BJ (cell line): ENCODE results near the gene LMAN1L. TPM values are rescaled to one million over a fixed set of nuclear protein-coding genes. Genes with fewer than 3 reads are reported as not detected.

ENCODE experiments used
- CTCF ChIA-PET: fragments of 350-600 bp; formaldehyde crosslinking; extraction: SDS; loops from one replicate; lab custom pipeline; 2021; ENCODE audit warnings: antibody characterized with exemption, inconsistent platforms; lab: Yijun Ruan, JAX
- POLR2A ChIA-PET: fragments of 300-600 bp; sonication (Branson Sonifier 250); formaldehyde crosslinking; extraction: SDS; loops from one replicate; lab custom pipeline; 2021; ENCODE audit warnings: antibody characterized with exemption; lab: Charles Lee
- DNase-seq: peaks from one replicate; pipeline ENCODE4 v3.0.0-alpha.2; 2011; ENCODE audit warnings: low read depth
- H3K27me3 ChIP-seq: 2 replicates; pipeline ENCODE4 v1.6.0; 2011; ENCODE audit warnings: low read length; ENCODE audit not compliant: control insufficient read depth, insufficient read depth
- H3K36me3 ChIP-seq: 2 replicates; pipeline ENCODE4 v1.5.1; 2011; ENCODE audit warnings: low read length; ENCODE audit not compliant: control insufficient read depth, insufficient read depth
- H3K4me3 ChIP-seq: 2 replicates; pipeline ENCODE4 v1.5.1; 2011; ENCODE audit warnings: low read depth, mild to moderate bottlenecking, control low read depth, low read length
- CTCF ChIP-seq: IDR thresholded peaks from 2 replicates; pipeline ENCODE4 v1.5.1; 2011; ENCODE audit warnings: low read depth, mild to moderate bottlenecking, control low read depth, inconsistent platforms, low read length, moderate library complexity; ENCODE audit not compliant: insufficient read depth
- polyA plus RNA-seq: library from polyadenylated mRNA; depleted of rRNA; stranded (reverse); fragments of >200 nt; gene quantifications from 2 replicates; pipeline ENCODE4 v1.2.3, GENCODE V29; 2011

LMAN1L gene
- polyA plus RNA-seq, 1 experiment, result not detected

- POLR2A ChIA-PET, result no interaction called here
- peaks cover 10% of the 10 kb centered on the region for H3K36me3 ChIP-seq
- TF ChIP-seq CTCF, result no peak
- no peaks in the 10 kb centered on the region for H3K27me3 ChIP-seq
- no peak for DNase-seq
- no peak overlapping the region for H3K4me3 ChIP-seq
- CTCF ChIA-PET, result interaction anchor here (1.0 to 2.9 kb wide), 5 partner anchors 8 to 143 kb away, joined by 3 to 8 read pairs (median 4); no protein-coding TSS in a partner anchor
These were observed 5.4 kb upstream of the LMAN1L start for GRCh38 chr15:74807282-74807681.

GRCh38 chr15:74808078-74808839 lies 4.4 kb upstream of the LMAN1L start:
- H3K27me3 ChIP-seq, result no peaks in the 10 kb centered on the region
- H3K36me3 ChIP-seq, result peaks cover 6% of the 10 kb centered on the region
- no peak for DNase-seq
- POLR2A ChIA-PET, result no interaction called here
- TF ChIP-seq CTCF, result no peak
- no peak overlapping the region for H3K4me3 ChIP-seq
- CTCF ChIA-PET, result interaction anchor here (0.6 to 2.9 kb wide), 10 partner anchors 8 to 433 kb away, joined by 3 to 8 read pairs (median 4); no protein-coding TSS in a partner anchor

- POLR2A ChIA-PET, result no interaction called here
- CTCF ChIA-PET, result interaction anchor here (0.6 to 2.9 kb wide), 10 partner anchors 8 to 434 kb away, joined by 3 to 8 read pairs (median 4); no protein-coding TSS in a partner anchor
- H3K27me3 ChIP-seq, result no peaks in the 10 kb centered on the region
- DNase-seq, result no peak
- no peak for TF ChIP-seq CTCF
- peaks cover 2% of the 10 kb centered on the region; the same call in 1 of the 2 replicates for H3K36me3 ChIP-seq
- H3K4me3 ChIP-seq, result no peak overlapping the region
These were observed 3.8 kb upstream of the LMAN1L start for GRCh38 chr15:74808840-74809229.

GRCh38 chr15:74809242-74809641 lies 3.4 kb upstream of the LMAN1L start:
- TF ChIP-seq CTCF, result no peak
- H3K27me3 ChIP-seq, result no peaks in the 10 kb centered on the region
- POLR2A ChIA-PET, result no interaction called here
- peaks cover 2% of the 10 kb centered on the region; the same call in 1 of the 2 replicates for H3K36me3 ChIP-seq
- CTCF ChIA-PET, result interaction anchor here (0.6 to 2.9 kb wide), 14 partner anchors 8 to 434 kb away, joined by 3 to 8 read pairs (median 4); no protein-coding TSS in a partner anchor
- no peak overlapping the region for H3K4me3 ChIP-seq
- DNase-seq, result no peak

- DNase-seq, result no peak
- Histone ChIP-seq H3K4me3 (no peak overlapping the region), H3K27me3 (no peaks in the 10 kb centered on the region), H3K36me3 (peaks cover under 1% of the 10 kb centered on the region; the same call in 1 of the 2 replicates)
- CTCF ChIA-PET, result interaction anchor here (0.6 to 2.3 kb wide), 12 partner anchors 9 to 435 kb away, joined by 3 to 8 read pairs (median 3); no protein-coding TSS in a partner anchor
- no peak for TF ChIP-seq CTCF
- POLR2A ChIA-PET, result interaction anchor here (0.6 kb wide), 1 partner anchor 100 kb away, joined by 3 read pairs; no protein-coding TSS in a partner anchor
These were observed 2.7 kb upstream of the LMAN1L start for GRCh38 chr15:74809956-74810355.
